Ovary (tissue), 3 donors: ENCODE data around the gene NELFA.

Experiments used
- CTCF ChIP-seq, 3 donors: fragments of 450-650 bp in 2 of 3; fragments of 200-600 bp in 1 of 3; IDR thresholded peaks; one replicate each; pipeline versions ENCODE4 v1.5.1 to v1.8.0; 2016 to 2022; ENCODE audit warnings: antibody characterized with exemption in 3 of 3, mild to moderate bottlenecking in 1 of 3
- EP300 ChIP-seq: sonication (generic); formaldehyde crosslinking; IDR thresholded peaks from one replicate; pipeline ENCODE4 v1.6.1; 2017; ENCODE audit warnings: antibody characterized with exemption
- POLR2A ChIP-seq: fragments of 450-650 bp; IDR thresholded peaks from one replicate; pipeline ENCODE4 v1.6.1; 2017; ENCODE audit warnings: antibody characterized with exemption, mild to moderate bottlenecking, moderate library complexity
- donor health status: DM: no; HTN: no; CAD: no.

- TF ChIP-seq CTCF (IDR thresholded peaks at IDR 0.05) (no peak), POLR2A (no peak), EP300 (no peak)
Observed at GRCh38 chr4:1985294-1985693, 23.5 kb downstream of the NELFA start.
